SK-N-MC (cell line): ENCODE results near the gene SPDYE1.
"Not testable (repeated sequence)": the region's sequence is repeated elsewhere in the genome, so short reads cannot be mapped to it uniquely, and the experiment has no call there.

Experiments used
- EZH2 ChIP-seq: fragments of 200-600 bp; sonication (generic); IDR thresholded peaks from one replicate; pipeline ENCODE4 v1.6.1; 2017; ENCODE audit warnings: antibody characterized with exemption
- FOXP2 ChIP-seq: optimal IDR thresholded peaks from 2 replicates; pipeline ENCODE3; 2011; ENCODE audit warnings: mild to moderate bottlenecking, moderate library complexity; ENCODE audit not compliant: insufficient read depth; ENCODE audit errors: extremely low read length, control extremely low read depth
- POLR2AphosphoS5 ChIP-seq: IDR thresholded peaks from 2 replicates; pipeline ENCODE4 v1.6.1; 2012; ENCODE audit warnings: mild to moderate bottlenecking, low read depth, low read length, borderline replicate concordance

GRCh38 chr7:43987476-43987875 lies 10.2 kb upstream of the SPDYE1 start:
- TF ChIP-seq POLR2AphosphoS5, EZH2, FOXP2: not testable (repeated sequence)
